Chondrocyte (in vitro differentiated cells): ENCODE results near the gene ICA1. TPM values are rescaled to one million over a fixed set of nuclear protein-coding genes. Genes with fewer than 3 reads are reported as not detected.

Experiments used
- DNase-seq: peaks from one replicate; pipeline ENCODE4 v3.0.0; 2021; ENCODE audit warnings: mixed read lengths, low spot score
- H3K27ac Mint-ChIP-seq: one replicate; pipeline ENCODE4 v1.8.0; 2021; ENCODE audit warnings: mild to moderate bottlenecking, moderate library complexity, mixed read lengths; ENCODE audit not compliant: unreplicated experiment
- H3K27me3 Mint-ChIP-seq: 2 replicates; pipeline ENCODE4 v1.8.0; 2021; ENCODE audit warnings: low read depth, mixed read lengths
- H3K36me3 Mint-ChIP-seq: 2 replicates; pipeline ENCODE4 v1.8.0; 2021; ENCODE audit warnings: low read depth, mixed read lengths
- H3K4me1 Mint-ChIP-seq: 2 replicates; pipeline ENCODE4 v1.8.0; 2021; ENCODE audit warnings: low read depth, mild to moderate bottlenecking, mixed read lengths
- H3K4me3 Mint-ChIP-seq: one replicate; pipeline ENCODE4 v1.8.0; 2021; ENCODE audit warnings: mild to moderate bottlenecking, moderate library complexity, mixed read lengths; ENCODE audit not compliant: unreplicated experiment
- H3K9me3 Mint-ChIP-seq: 2 replicates; pipeline ENCODE4 v1.8.0; 2021; ENCODE audit warnings: low read depth, mixed read lengths
- total RNA-seq: library from RNA; stranded (reverse); gene quantifications from 3 replicates; pipeline ENCODE4 v1.2.1, GENCODE V29; 2021
- TF ChIP-seq, protein P1 (sequence below): fragments of 200-600 bp; sonication (generic); IDR thresholded peaks from 2 replicates; pipeline ENCODE4 v1.5.0; 2021; ENCODE audit warnings: antibody characterized with exemption, mild to moderate bottlenecking, moderate library complexity

Gene ICA1
- total RNA-seq, 1 donor from 2014 or later = 5.0 TPM

- H3K27ac Mint-ChIP-seq = no peak overlapping the region
These were observed 23.2 kb upstream of the ICA1 start for GRCh38 chr7:8285155-8285554.

DNA sequence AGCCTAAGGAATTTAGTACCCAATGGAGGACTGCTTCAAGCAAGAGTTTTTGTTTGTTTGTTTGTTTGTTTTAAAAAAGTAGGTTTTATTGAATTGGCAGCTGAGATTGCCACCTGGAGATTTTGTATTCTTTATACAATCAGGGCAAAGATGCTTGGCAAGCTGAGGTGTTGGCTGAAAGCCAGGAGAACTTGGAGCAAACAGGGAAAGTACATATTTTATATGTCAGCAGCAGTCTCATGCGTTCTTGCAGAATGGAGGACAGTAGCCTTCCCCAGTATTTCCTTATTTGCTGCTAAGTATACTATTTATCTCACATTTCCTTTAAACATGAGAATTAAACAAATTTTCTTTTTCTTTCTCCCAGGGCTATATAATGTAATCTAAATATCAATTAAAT lies 22.6 kb upstream of the ICA1 start:
- no peak overlapping the region for H3K27ac Mint-ChIP-seq
- no peak for DNase-seq
- no peaks in the 10 kb centered on the region for H3K36me3 Mint-ChIP-seq
- H3K4me1 Mint-ChIP-seq = no peaks in the 10 kb centered on the region
- H3K4me3 Mint-ChIP-seq = no peak overlapping the region
- H3K27me3 Mint-ChIP-seq = peaks cover 2% of the 10 kb centered on the region
- TF ChIP-seq, protein P1, sequence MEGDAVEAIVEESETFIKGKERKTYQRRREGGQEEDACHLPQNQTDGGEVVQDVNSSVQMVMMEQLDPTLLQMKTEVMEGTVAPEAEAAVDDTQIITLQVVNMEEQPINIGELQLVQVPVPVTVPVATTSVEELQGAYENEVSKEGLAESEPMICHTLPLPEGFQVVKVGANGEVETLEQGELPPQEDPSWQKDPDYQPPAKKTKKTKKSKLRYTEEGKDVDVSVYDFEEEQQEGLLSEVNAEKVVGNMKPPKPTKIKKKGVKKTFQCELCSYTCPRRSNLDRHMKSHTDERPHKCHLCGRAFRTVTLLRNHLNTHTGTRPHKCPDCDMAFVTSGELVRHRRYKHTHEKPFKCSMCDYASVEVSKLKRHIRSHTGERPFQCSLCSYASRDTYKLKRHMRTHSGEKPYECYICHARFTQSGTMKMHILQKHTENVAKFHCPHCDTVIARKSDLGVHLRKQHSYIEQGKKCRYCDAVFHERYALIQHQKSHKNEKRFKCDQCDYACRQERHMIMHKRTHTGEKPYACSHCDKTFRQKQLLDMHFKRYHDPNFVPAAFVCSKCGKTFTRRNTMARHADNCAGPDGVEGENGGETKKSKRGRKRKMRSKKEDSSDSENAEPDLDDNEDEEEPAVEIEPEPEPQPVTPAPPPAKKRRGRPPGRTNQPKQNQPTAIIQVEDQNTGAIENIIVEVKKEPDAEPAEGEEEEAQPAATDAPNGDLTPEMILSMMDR = no peak
- H3K9me3 Mint-ChIP-seq = no peaks in the 10 kb centered on the region

More at GRCh38 chr7:8285155-8285554, 23.2 kb upstream of the ICA1 start:
- no peaks in the 10 kb centered on the region for H3K36me3 Mint-ChIP-seq
- no peaks in the 10 kb centered on the region for H3K9me3 Mint-ChIP-seq
- H3K27me3 Mint-ChIP-seq = peaks cover 2% of the 10 kb centered on the region
- TF ChIP-seq, protein P1 = no peak
- H3K4me1 Mint-ChIP-seq = no peaks in the 10 kb centered on the region
- DNase-seq = no peak
- H3K4me3 Mint-ChIP-seq = no peak overlapping the region

DNA sequence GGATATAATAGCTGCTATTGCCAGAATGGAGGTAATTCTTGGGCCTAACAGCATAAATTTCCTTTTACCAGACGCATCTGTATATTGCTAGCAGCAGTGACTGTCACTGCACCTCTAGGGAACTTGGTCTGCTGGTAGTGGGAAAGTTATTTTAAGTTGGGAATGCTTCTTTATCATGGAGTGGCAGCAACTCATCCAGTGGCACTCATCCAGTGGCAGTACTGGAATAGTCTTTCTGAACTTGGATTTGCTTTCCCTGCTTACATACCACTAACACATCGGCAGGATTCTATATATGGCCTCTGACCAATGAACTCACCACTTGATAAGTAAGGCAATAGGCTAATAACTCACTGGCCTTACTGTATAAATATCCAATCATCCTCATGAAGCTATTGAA lies 22.0 kb upstream of the ICA1 start:
- peaks cover 2% of the 10 kb centered on the region for H3K27me3 Mint-ChIP-seq
- H3K36me3 Mint-ChIP-seq = no peaks in the 10 kb centered on the region
- H3K9me3 Mint-ChIP-seq = no peaks in the 10 kb centered on the region
- no peak overlapping the region for H3K27ac Mint-ChIP-seq
- TF ChIP-seq, protein P1 = no peak
- H3K4me3 Mint-ChIP-seq = no peak overlapping the region
- DNase-seq = no peak
- no peaks in the 10 kb centered on the region for H3K4me1 Mint-ChIP-seq

- no peaks in the 10 kb centered on the region for H3K36me3 Mint-ChIP-seq
- no peak overlapping the region for H3K27ac Mint-ChIP-seq
- H3K4me1 Mint-ChIP-seq = no peaks in the 10 kb centered on the region
- H3K4me3 Mint-ChIP-seq = no peak overlapping the region
- TF ChIP-seq, protein P1 = no peak
- H3K27me3 Mint-ChIP-seq = peaks cover 4% of the 10 kb centered on the region
- H3K9me3 Mint-ChIP-seq = no peaks in the 10 kb centered on the region
- DNase-seq = no peak
These were observed 20.9 kb upstream of the ICA1 start for GRCh38 chr7:8282871-8283270.

- no peaks in the 10 kb centered on the region for H3K36me3 Mint-ChIP-seq
- H3K4me3 Mint-ChIP-seq = no peak overlapping the region
- H3K9me3 Mint-ChIP-seq = peaks cover 3% of the 10 kb centered on the region
- TF ChIP-seq, protein P1 = no peak
- no peak for DNase-seq
- H3K27me3 Mint-ChIP-seq = peaks cover 2% of the 10 kb centered on the region
- H3K4me1 Mint-ChIP-seq = no peaks in the 10 kb centered on the region
- H3K27ac Mint-ChIP-seq = no peak overlapping the region
These were observed 20.2 kb upstream of the ICA1 start for GRCh38 chr7:8282162-8282561.
